ENCODE results near the gene DENND4C. TPM values are rescaled to one million over a fixed set of nuclear protein-coding genes. Genes with fewer than 3 reads are reported as not detected.

DENND4C gene
- total RNA-seq, 1 experiment from 2014 or later = 40.1 TPM

- H3K36me3 ChIP-seq (ENCODE audit: control insufficient read depth, insufficient read depth, low read length) = no peaks in the 10 kb centered on the region
- H3K27me3 ChIP-seq (replicated peaks; ENCODE audit: control insufficient read depth, insufficient read depth, low read length) = no peaks in the 10 kb centered on the region
- H3K9me3 ChIP-seq = no peaks in the 10 kb centered on the region
- no peak for TF ChIP-seq CTCF (IDR thresholded peaks at IDR 0.05; ENCODE audit: insufficient read depth in 1 of 2, low read depth in 1 of 2, low read length in 1 of 2, severe bottlenecking in 1 of 2, unreplicated experiment in 1 of 2)
- POLR2A ChIA-PET = no interaction called here
- Mint-ChIP-seq H3K4me1 (ENCODE audit: low read depth, unreplicated experiment) (peaks cover 7% of the 10 kb centered on the region), H3K4me3 (ENCODE audit: unreplicated experiment) (no peak overlapping the region), H3K9me3 (ENCODE audit: unreplicated experiment) (no peaks in the 10 kb centered on the region), H3K27me3 (ENCODE audit: insufficient read depth, unreplicated experiment) (no peaks in the 10 kb centered on the region), H3K36me3 (ENCODE audit: insufficient read depth, unreplicated experiment) (peaks cover 29% of the 10 kb centered on the region), H3K27ac (ENCODE audit: unreplicated experiment) (no peak overlapping the region)
- no peak for DNase-seq
- intact Hi-C loops (cut with micrococcal nuclease; ENCODE audit: unreplicated experiment) = no loop called here
- H3K4me3 ChIP-seq (ENCODE audit: low read depth, low read length) = no peak overlapping the region
- BruUV-seq (replicated peaks) = no TSS peak
- 0 out of 2 replicates have a peak, but pooled peaks cover 12% of the 10 kb centered on the region for H3K4me1 ChIP-seq
- CTCF ChIA-PET = no interaction called here
Observed at GRCh38 chr9:19286634-19287188, 56.2 kb downstream of the DENND4C start.

- peaks cover 8% of the 10 kb centered on the region for H3K4me1 Mint-ChIP-seq (ENCODE audit: low read depth, unreplicated experiment)
- Histone ChIP-seq H3K27me3 (replicated peaks; ENCODE audit: control insufficient read depth, insufficient read depth, low read length) (no peaks in the 10 kb centered on the region), H3K9me3 (no peaks in the 10 kb centered on the region), H3K4me3 (ENCODE audit: low read depth, low read length) (no peak overlapping the region), H3K36me3 (ENCODE audit: control insufficient read depth, insufficient read depth, low read length) (no peaks in the 10 kb centered on the region), H3K4me1 (0 out of 2 replicates have a peak, but pooled peaks cover 12% of the 10 kb centered on the region)
- TF ChIP-seq CTCF (IDR thresholded peaks at IDR 0.05; ENCODE audit: insufficient read depth in 1 of 2, low read depth in 1 of 2, low read length in 1 of 2, severe bottlenecking in 1 of 2, unreplicated experiment in 1 of 2) = no peak
- H3K36me3 Mint-ChIP-seq (ENCODE audit: insufficient read depth, unreplicated experiment) = peaks cover 38% of the 10 kb centered on the region
- DNase-seq = no peak
- intact Hi-C loops (cut with micrococcal nuclease; ENCODE audit: unreplicated experiment) = no loop called here
- H3K27me3 Mint-ChIP-seq (ENCODE audit: insufficient read depth, unreplicated experiment) = no peaks in the 10 kb centered on the region
- no peak overlapping the region for H3K27ac Mint-ChIP-seq (ENCODE audit: unreplicated experiment)
- ChIA-PET CTCF (interaction anchor here (0.6 kb wide), 1 partner anchor 176 kb away, joined by 3 read pairs; no protein-coding TSS in a partner anchor), POLR2A (no interaction called here)
- BruUV-seq (replicated peaks) = no TSS peak
- no peak overlapping the region for H3K4me3 Mint-ChIP-seq (ENCODE audit: unreplicated experiment)
- H3K9me3 Mint-ChIP-seq (ENCODE audit: unreplicated experiment) = no peaks in the 10 kb centered on the region
Observed at GRCh38 chr9:19288081-19288480, 57.6 kb downstream of the DENND4C start.

- POLR2A ChIA-PET = no interaction called here
Observed at GRCh38 chr9:19290103-19290502, 59.6 kb downstream of the DENND4C start.

More at GRCh38 chr9:19290103-19290502, 59.6 kb downstream of the DENND4C start:
- intact Hi-C loops (cut with micrococcal nuclease; ENCODE audit: unreplicated experiment) = no loop called here
- no peak for DNase-seq
- CTCF ChIA-PET = no interaction called here
- Mint-ChIP-seq H3K4me3 (ENCODE audit: unreplicated experiment) (no peak overlapping the region), H3K9me3 (ENCODE audit: unreplicated experiment) (no peaks in the 10 kb centered on the region), H3K36me3 (ENCODE audit: insufficient read depth, unreplicated experiment) (peaks cover 58% of the 10 kb centered on the region), H3K4me1 (ENCODE audit: low read depth, unreplicated experiment) (peaks cover 20% of the 10 kb centered on the region), H3K27me3 (ENCODE audit: insufficient read depth, unreplicated experiment) (no peaks in the 10 kb centered on the region), H3K27ac (ENCODE audit: unreplicated experiment) (no peak overlapping the region)
- Histone ChIP-seq H3K4me3 (ENCODE audit: low read depth, low read length) (no peak overlapping the region), H3K27me3 (replicated peaks; ENCODE audit: control insufficient read depth, insufficient read depth, low read length) (no peaks in the 10 kb centered on the region), H3K9me3 (no peaks in the 10 kb centered on the region), H3K36me3 (ENCODE audit: control insufficient read depth, insufficient read depth, low read length) (no peaks in the 10 kb centered on the region), H3K4me1 (peaks cover 18% of the 10 kb centered on the region; the same call in 1 of the 2 replicates)
- no TSS peak for BruUV-seq (replicated peaks)
- no peak for TF ChIP-seq CTCF (IDR thresholded peaks at IDR 0.05; ENCODE audit: insufficient read depth in 1 of 2, low read depth in 1 of 2, low read length in 1 of 2, severe bottlenecking in 1 of 2, unreplicated experiment in 1 of 2)

All from Caco-2 (cell line).